ENCODE measurements around the gene PRKCA. TPM values are rescaled to one million over a fixed set of nuclear protein-coding genes. Genes with fewer than 3 reads are reported as not detected.

The PRKCA gene
- total and polyA plus RNA-seq, 9 of the 15 experiments (the other 6 are each of a cell fraction or from before 2014, with no cell fraction given) = 3.2 to 33.0 (median 17.8) TPM

DNA sequence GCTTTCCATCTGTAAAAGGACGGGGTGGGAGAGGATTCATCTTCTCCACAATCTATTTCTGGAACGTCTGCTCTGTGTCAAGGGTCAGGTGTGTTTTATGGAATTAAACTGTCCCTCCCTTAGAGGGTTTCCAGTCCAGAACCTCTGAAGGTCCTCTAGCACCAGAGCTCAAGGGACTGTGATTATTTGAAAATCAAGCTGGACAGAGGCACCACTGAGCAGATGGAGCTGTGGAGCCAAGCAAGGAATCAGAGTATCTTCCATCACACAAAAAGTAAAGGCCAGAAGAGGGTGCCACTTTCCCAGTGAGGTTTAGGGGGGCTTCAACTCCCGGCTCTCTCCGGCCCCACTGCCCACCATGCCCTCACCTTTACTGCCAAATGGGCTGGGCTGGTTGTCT lies 539.3 kb downstream of the PRKCA start:
- H3K36me3 ChIP-seq (ENCODE audit: control insufficient read depth, insufficient read depth, low read length) = no peaks in the 10 kb centered on the region
- in situ Hi-C loops (cut with MboI) (no loop called here), intact Hi-C loops (cut with micrococcal nuclease) (no loop called here)
- H3K9ac ChIP-seq (ENCODE audit: insufficient read depth in 1 of 2, low read depth in 2 of 2, low read length in 2 of 2) = no peak overlapping the region
- no peak overlapping the region for H2AFZ ChIP-seq (ENCODE audit: low read depth, low read length)
- ChIA-PET CTCF (ENCODE audit: low intra/inter-chr PET ratio) (no interaction called here), POLR2A (no interaction called here)
- no peak overlapping the region for H3K4me2 ChIP-seq (ENCODE audit: insufficient read depth, low read length)
- no peak for TF ChIP-seq SOX6 (IDR thresholded peaks at IDR 0.05)
- no peak for TF ChIP-seq FIP1L1 (IDR thresholded peaks at IDR 0.05; ENCODE audit: low read depth, low read length, poor library complexity, severe bottlenecking)
- TF ChIP-seq CBFA2T2 (conservative IDR thresholded peaks at IDR 0.05) = no peak
- no peak for TF ChIP-seq NR4A1 (CRISPR knock-in tag; IDR thresholded peaks at IDR 0.05)
- TF ChIP-seq NR4A1 (tag; IDR thresholded peaks at IDR 0.05) = no peak
- TF ChIP-seq, protein P1, sequence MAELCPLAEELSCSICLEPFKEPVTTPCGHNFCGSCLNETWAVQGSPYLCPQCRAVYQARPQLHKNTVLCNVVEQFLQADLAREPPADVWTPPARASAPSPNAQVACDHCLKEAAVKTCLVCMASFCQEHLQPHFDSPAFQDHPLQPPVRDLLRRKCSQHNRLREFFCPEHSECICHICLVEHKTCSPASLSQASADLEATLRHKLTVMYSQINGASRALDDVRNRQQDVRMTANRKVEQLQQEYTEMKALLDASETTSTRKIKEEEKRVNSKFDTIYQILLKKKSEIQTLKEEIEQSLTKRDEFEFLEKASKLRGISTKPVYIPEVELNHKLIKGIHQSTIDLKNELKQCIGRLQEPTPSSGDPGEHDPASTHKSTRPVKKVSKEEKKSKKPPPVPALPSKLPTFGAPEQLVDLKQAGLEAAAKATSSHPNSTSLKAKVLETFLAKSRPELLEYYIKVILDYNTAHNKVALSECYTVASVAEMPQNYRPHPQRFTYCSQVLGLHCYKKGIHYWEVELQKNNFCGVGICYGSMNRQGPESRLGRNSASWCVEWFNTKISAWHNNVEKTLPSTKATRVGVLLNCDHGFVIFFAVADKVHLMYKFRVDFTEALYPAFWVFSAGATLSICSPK (IDR thresholded peaks at IDR 0.05; ENCODE audit: borderline replicate concordance) = no peak
- TF ChIP-seq MTA3 (IDR thresholded peaks at IDR 0.05; ENCODE audit: borderline replicate concordance) = no peak
- TF ChIP-seq GTF2B (IDR thresholded peaks at IDR 0.05; ENCODE audit: extremely low read depth, insufficient read length) = no peak
- TF ChIP-seq TBL1XR1 (IDR thresholded peaks at IDR 0.05; ENCODE audit: low read length in 2 of 2) = no peak
- no peak for TF ChIP-seq ZNF785 (CRISPR knock-in tag; IDR thresholded peaks at IDR 0.05)
- no peak for TF ChIP-seq ETV5 (CRISPR knock-in tag; IDR thresholded peaks at IDR 0.05; ENCODE audit: low read depth)
- TF ChIP-seq ID3 (CRISPR knock-in tag; IDR thresholded peaks at IDR 0.05) = no peak
- TF ChIP-seq ID3 (tag; IDR thresholded peaks at IDR 0.05) = no peak
- TF ChIP-seq ZNF197 (CRISPR knock-in tag; IDR thresholded peaks at IDR 0.05; ENCODE audit: low read depth) = no peak
- no peak overlapping the region for H3K4me3 ChIP-seq
- BruUV-seq (replicated peaks) = no TSS peak
- H3K9me3 ChIP-seq (replicated peaks; ENCODE audit: control insufficient read depth, insufficient read depth, low read depth, low read length) = no peaks in the 10 kb centered on the region
- 0 out of 2 replicates have a peak, but pooled peaks cover 4% of the 10 kb centered on the region for H4K20me1 ChIP-seq (replicated peaks; ENCODE audit: control insufficient read depth, insufficient read depth, low read length)
- 2% methylated on average over 3 of the region's 4 CpGs for WGBS (ENCODE audit: insufficient coverage, low coverage, missing lambda C conversion rate)
- no peak overlapping the region for H3K27ac ChIP-seq (ENCODE audit: extremely low read depth, low read depth, low read length)
- ATAC-seq (no peak), FAIRE-seq (no peak), DNase-seq (ENCODE audit: extremely low read depth in 1 of 4, low spot score in 3 of 4) (no peak)
- peaks cover 3 to 40% of the 10 kb centered on the region in 2 experiments; a peak in 4 of 5 replicates for H3K27me3 ChIP-seq (ENCODE audit: control insufficient read depth in 2 of 2, insufficient read depth in 2 of 2, low read length in 2 of 2)
- H3K4me1 ChIP-seq (replicated peaks in 1 of 2; ENCODE audit: control insufficient read depth in 2 of 2, insufficient read depth in 2 of 2, low read length in 2 of 2) = no peaks in the 10 kb centered on the region
- no peaks in the 10 kb centered on the region for H3K9me1 ChIP-seq (ENCODE audit: control insufficient read depth, insufficient read depth, low read length)
- H3K79me2 ChIP-seq (ENCODE audit: control insufficient read depth, insufficient read depth, low read length) = no peaks in the 10 kb centered on the region

All from K562 (cell line).